ENCODE measurements around the gene ANKRD2. TPM values are rescaled to one million over a fixed set of nuclear protein-coding genes. Genes with fewer than 3 reads are reported as not detected.

The ANKRD2 gene
- total and polyA plus RNA-seq, 10 of the 15 experiments (the other 5 are each of a cell fraction or from before 2014, with no cell fraction given): 0.18 to 0.23 TPM; not detected in 8

DNA sequence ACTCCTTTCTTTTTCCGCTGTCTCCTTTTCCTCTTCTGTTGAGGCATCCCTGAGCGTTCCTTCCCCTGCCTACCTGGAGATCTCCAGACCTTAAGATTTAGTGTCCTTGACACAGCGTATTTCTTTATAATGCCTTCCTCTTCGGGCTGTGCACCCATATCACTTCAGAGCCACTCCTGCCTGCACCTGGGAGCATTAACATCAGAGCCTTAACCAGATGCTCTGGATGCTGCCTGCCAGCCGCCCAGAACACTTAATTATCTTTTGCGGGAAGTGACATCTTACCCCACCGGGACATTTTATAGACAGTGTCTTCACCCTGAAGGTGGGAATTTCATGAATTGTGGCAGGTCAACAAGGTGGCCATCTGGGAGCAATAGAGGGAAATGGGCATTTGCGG is 49.6 kb upstream of the ANKRD2 start (continued):
- TF ChIP-seq, protein P1, sequence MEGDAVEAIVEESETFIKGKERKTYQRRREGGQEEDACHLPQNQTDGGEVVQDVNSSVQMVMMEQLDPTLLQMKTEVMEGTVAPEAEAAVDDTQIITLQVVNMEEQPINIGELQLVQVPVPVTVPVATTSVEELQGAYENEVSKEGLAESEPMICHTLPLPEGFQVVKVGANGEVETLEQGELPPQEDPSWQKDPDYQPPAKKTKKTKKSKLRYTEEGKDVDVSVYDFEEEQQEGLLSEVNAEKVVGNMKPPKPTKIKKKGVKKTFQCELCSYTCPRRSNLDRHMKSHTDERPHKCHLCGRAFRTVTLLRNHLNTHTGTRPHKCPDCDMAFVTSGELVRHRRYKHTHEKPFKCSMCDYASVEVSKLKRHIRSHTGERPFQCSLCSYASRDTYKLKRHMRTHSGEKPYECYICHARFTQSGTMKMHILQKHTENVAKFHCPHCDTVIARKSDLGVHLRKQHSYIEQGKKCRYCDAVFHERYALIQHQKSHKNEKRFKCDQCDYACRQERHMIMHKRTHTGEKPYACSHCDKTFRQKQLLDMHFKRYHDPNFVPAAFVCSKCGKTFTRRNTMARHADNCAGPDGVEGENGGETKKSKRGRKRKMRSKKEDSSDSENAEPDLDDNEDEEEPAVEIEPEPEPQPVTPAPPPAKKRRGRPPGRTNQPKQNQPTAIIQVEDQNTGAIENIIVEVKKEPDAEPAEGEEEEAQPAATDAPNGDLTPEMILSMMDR (IDR thresholded peaks at IDR 0.05 in 2 of 3, conservative IDR thresholded peaks at IDR 0.05 in 1 of 3; ENCODE audit: control insufficient read depth in 2 of 3, extremely low read depth in 1 of 3, insufficient read depth in 1 of 3, low read depth in 3 of 3, low read length in 3 of 3): no peak
- no peak for TF ChIP-seq KLF5 (IDR thresholded peaks at IDR 0.05; ENCODE audit: partially characterized antibody)
- no peak for TF ChIP-seq ZNF384 (IDR thresholded peaks at IDR 0.05; ENCODE audit: borderline replicate concordance, low read depth, low read length)
- TF ChIP-seq SP1 (IDR thresholded peaks at IDR 0.05; ENCODE audit: low read depth, low read length): no peak
- TF ChIP-seq RAD51 (IDR thresholded peaks at IDR 0.05): no peak
- no peak for TF ChIP-seq ZBED1 (IDR thresholded peaks at IDR 0.05; ENCODE audit: borderline replicate concordance)
- TF ChIP-seq ZNF217 (IDR thresholded peaks at IDR 0.05): no peak

DNA sequence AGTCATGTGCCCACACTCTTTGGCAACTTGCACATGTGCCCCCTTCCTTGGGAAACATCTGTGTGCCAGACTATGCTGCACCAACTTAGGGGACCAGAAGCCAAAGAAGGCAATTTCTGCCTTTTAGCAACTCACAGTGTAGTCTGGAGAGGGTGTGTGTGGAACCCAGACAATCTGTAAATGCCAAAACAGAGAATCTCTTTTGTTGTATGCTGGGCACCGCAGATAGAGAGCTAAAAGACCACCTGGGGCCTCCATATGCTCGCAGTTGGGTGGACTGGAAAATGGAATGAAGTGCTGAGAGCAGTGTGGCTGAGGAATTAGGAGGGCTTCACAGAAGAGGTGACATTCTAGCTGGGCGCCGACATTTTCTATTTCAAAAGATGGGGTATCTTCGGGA is 47.5 kb upstream of the ANKRD2 start:
- Histone ChIP-seq H2AFZ (ENCODE audit: control insufficient read depth, low read depth, low read length) (no peak overlapping the region), H3K4me3 (no peak overlapping the region), H3K4me2 (ENCODE audit: control insufficient read depth, insufficient read depth) (no peak overlapping the region), H4K20me1 (ENCODE audit: control insufficient read depth, insufficient read depth) (no peaks in the 10 kb centered on the region), H3K4me1 (ENCODE audit: control insufficient read depth, insufficient read depth, low read length) (no peaks in the 10 kb centered on the region), H3K9ac (ENCODE audit: control insufficient read depth, insufficient read depth, low read length) (no peak overlapping the region), H3K79me2 (ENCODE audit: control insufficient read depth, insufficient read depth, low read length) (no peaks in the 10 kb centered on the region), H3K36me3 (ENCODE audit: control insufficient read depth in 2 of 2, insufficient read depth in 2 of 2, low read length in 1 of 2) (no peaks in the 10 kb centered on the region), H3K27ac (ENCODE audit: control insufficient read depth, insufficient read depth) (no peak overlapping the region), H3K9me3 (replicated peaks; ENCODE audit: control insufficient read depth, insufficient read depth, low read length) (no peaks in the 10 kb centered on the region), H3K27me3 (replicated peaks in 1 of 2; ENCODE audit: control insufficient read depth in 2 of 2, insufficient read depth in 2 of 2, low read length in 1 of 2) (peaks cover 3 to 4% of the 10 kb centered on the region in 2 experiments; a peak in 2 of 4 replicates)
- TF ChIP-seq, protein P2, sequence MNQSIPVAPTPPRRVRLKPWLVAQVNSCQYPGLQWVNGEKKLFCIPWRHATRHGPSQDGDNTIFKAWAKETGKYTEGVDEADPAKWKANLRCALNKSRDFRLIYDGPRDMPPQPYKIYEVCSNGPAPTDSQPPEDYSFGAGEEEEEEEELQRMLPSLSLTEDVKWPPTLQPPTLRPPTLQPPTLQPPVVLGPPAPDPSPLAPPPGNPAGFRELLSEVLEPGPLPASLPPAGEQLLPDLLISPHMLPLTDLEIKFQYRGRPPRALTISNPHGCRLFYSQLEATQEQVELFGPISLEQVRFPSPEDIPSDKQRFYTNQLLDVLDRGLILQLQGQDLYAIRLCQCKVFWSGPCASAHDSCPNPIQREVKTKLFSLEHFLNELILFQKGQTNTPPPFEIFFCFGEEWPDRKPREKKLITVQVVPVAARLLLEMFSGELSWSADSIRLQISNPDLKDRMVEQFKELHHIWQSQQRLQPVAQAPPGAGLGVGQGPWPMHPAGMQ (IDR thresholded peaks at IDR 0.05; ENCODE audit: borderline replicate concordance): no peak
- POLR2A ChIA-PET: no interaction called here
- in situ Hi-C loops (cut with MboI): no loop called here
- SMC1A ChIA-PET (ENCODE audit: uncharacterized antibody, unreplicated experiment): no interaction called here
- DNase-seq (ENCODE audit: low read depth, low spot score): no peak
- ATAC-seq: no peak
- RAD21 ChIA-PET (ENCODE audit: unreplicated experiment): no interaction called here
- intact Hi-C loops (cut with micrococcal nuclease; ENCODE audit: unreplicated experiment): no loop called here
- WGBS (ENCODE audit: insufficient coverage, insufficient replicate concordance, low lambda C conversion rate, missing lambda C conversion rate): 56% methylated on average over 5 of the region's 5 CpGs
- BruUV-seq (replicated peaks): no TSS peak
- no peak for FAIRE-seq
- CTCF ChIA-PET: no interaction called here

Data from GM12878 (cell line).